Lower leg skin (tissue), 3 donors: ENCODE measurements around the gene SAMMSON.

ENCODE experiments used
- CTCF ChIP-seq, 3 donors: fragments of 450-650 bp; IDR thresholded peaks; one replicate each; pipeline ENCODE4 v1.5.1; 2016; ENCODE audit warnings: antibody characterized with exemption in 3 of 3, mild to moderate bottlenecking in 3 of 3, moderate library complexity in 2 of 3
- POLR2A ChIP-seq, 2 donors: fragments of 450-650 bp; IDR thresholded peaks; one replicate each; pipeline ENCODE4 v1.6.1; 2016 to 2017; ENCODE audit warnings: antibody characterized with exemption in 2 of 2, mild to moderate bottlenecking in 1 of 2, moderate library complexity in 1 of 2

GRCh38 chr3:70096376-70097066 is 97.0 kb downstream of the SAMMSON start:
- no peak for TF ChIP-seq CTCF (IDR thresholded peaks at IDR 0.05)
- no peak for TF ChIP-seq POLR2A (IDR thresholded peaks at IDR 0.05)
